GM23338 (cell line): ENCODE data around the gene PDHX. TPM values are rescaled to one million over a fixed set of nuclear protein-coding genes. Genes with fewer than 3 reads are reported as not detected.

Source experiments
- ATAC-seq: fragments of 200-7000 bp; cut with Tn5 transposase; 3 replicates; pipeline ENCODE4 v1.9.1; 2020
- DNase-seq: peaks from one replicate; pipeline ENCODE4 v3.0.0-alpha.2; 2015; ENCODE audit warnings: low spot score
- H2AFZ ChIP-seq: fragments of 200-600 bp; sonication (generic); 2 replicates; pipeline ENCODE4 v1.8.0; 2016; ENCODE audit warnings: antibody characterized with exemption, mild to moderate bottlenecking, moderate library complexity
- H3F3A ChIP-seq: fragments of 200-600 bp; sonication (generic); replicated peaks from 2 replicates; pipeline ENCODE4 v1.8.0; 2017; ENCODE audit warnings: antibody characterized with exemption, mixed run types, low read depth
- H3K27ac ChIP-seq: fragments of 200-600 bp; sonication (generic); 2 replicates; pipeline ENCODE4 v1.6.1; 2016; ENCODE audit warnings: low read depth
- H3K27me3 ChIP-seq: fragments of 200-600 bp; sonication (generic); 2 replicates; pipeline ENCODE4 v1.8.0; 2016; ENCODE audit warnings: mild to moderate bottlenecking, mixed run types, moderate library complexity; ENCODE audit not compliant: insufficient read depth
- H3K36me3 ChIP-seq: fragments of 200-600 bp; sonication (generic); 2 replicates; pipeline ENCODE4 v1.8.0; 2016; ENCODE audit warnings: mild to moderate bottlenecking; ENCODE audit not compliant: insufficient read depth
- H3K4me1 ChIP-seq: fragments of 200-600 bp; sonication (generic); 2 replicates; pipeline ENCODE4 v1.8.0; 2016; ENCODE audit warnings: mild to moderate bottlenecking, moderate library complexity; ENCODE audit not compliant: insufficient read depth
- H3K4me2 ChIP-seq: fragments of 200-600 bp; sonication (generic); 2 replicates; pipeline ENCODE4 v1.7.1; 2017; ENCODE audit warnings: mixed run types
- H3K4me3 ChIP-seq: fragments of 200-600 bp; sonication (generic); 2 replicates; pipeline ENCODE4 v1.6.1; 2016; ENCODE audit warnings: mixed run types
- H3K79me2 ChIP-seq: fragments of 200-600 bp; sonication (generic); replicated peaks from 2 replicates; pipeline ENCODE4 v1.8.0; 2017; ENCODE audit warnings: mild to moderate bottlenecking; ENCODE audit not compliant: insufficient read depth
- H3K9me2 ChIP-seq: fragments of 200-600 bp; sonication (generic); 2 replicates; pipeline ENCODE4 v1.8.0; 2017; ENCODE audit not compliant: insufficient read depth
- H4K20me1 ChIP-seq: fragments of 200-600 bp; sonication (generic); replicated peaks from 2 replicates; pipeline ENCODE4 v1.8.0; 2017; ENCODE audit warnings: mild to moderate bottlenecking; ENCODE audit not compliant: insufficient read depth
- H3K27ac Mint-ChIP-seq: 2 replicates; pipeline ENCODE4 v1.8.0; 2020; ENCODE audit warnings: inconsistent platforms, mild to moderate bottlenecking, moderate library complexity, mixed read lengths
- H3K27me3 Mint-ChIP-seq: 3 replicates; pipeline ENCODE4 v1.8.0; 2022; ENCODE audit warnings: low read depth, mild to moderate bottlenecking, moderate library complexity, mixed read lengths, inconsistent platforms; ENCODE audit not compliant: insufficient read depth, poor library complexity
- H3K36me3 Mint-ChIP-seq: 3 replicates; pipeline ENCODE4 v1.8.0; 2021; ENCODE audit warnings: low read depth, mild to moderate bottlenecking, inconsistent platforms, moderate library complexity, mixed read lengths
- H3K4me1 Mint-ChIP-seq: 3 replicates; pipeline ENCODE4 v1.8.0; 2020; ENCODE audit warnings: mild to moderate bottlenecking, inconsistent platforms, mixed read lengths
- H3K4me3 Mint-ChIP-seq: 3 replicates; pipeline ENCODE4 v1.8.0; 2021; ENCODE audit warnings: moderate library complexity, mild to moderate bottlenecking, inconsistent platforms, mixed read lengths
- H3K9me3 Mint-ChIP-seq: 3 replicates; pipeline ENCODE4 v1.8.0; 2020; ENCODE audit warnings: moderate library complexity, mild to moderate bottlenecking, inconsistent platforms, mixed read lengths
- CREB1 ChIP-seq: fragments of 250-450 bp; sonication (Bioruptor Pico); IDR thresholded peaks from 2 replicates; pipeline ENCODE4 v1.5.0; 2020; ENCODE audit warnings: low read depth, mild to moderate bottlenecking, moderate library complexity
- ETS1 ChIP-seq: IDR thresholded peaks from 2 replicates; pipeline ENCODE4 v1.6.1; 2016; ENCODE audit warnings: antibody characterized with exemption
- EZH2phosphoT487 ChIP-seq: fragments of 200-600 bp; sonication (generic); IDR thresholded peaks from one replicate; pipeline ENCODE4 v1.8.1; 2018; ENCODE audit warnings: antibody characterized with exemption; ENCODE audit not compliant: unreplicated experiment
- JUNB ChIP-seq: IDR thresholded peaks from one replicate; pipeline ENCODE4 v1.6.1; 2016; ENCODE audit warnings: antibody characterized with exemption; ENCODE audit not compliant: unreplicated experiment
- POLR2AphosphoS5 ChIP-seq: IDR thresholded peaks from 2 replicates; pipeline ENCODE4 v1.6.1; 2016; ENCODE audit warnings: antibody characterized with exemption, low read depth
- STAT1 ChIP-seq: IDR thresholded peaks from one replicate; pipeline ENCODE4 v1.6.1; 2016; ENCODE audit warnings: antibody characterized with exemption; ENCODE audit not compliant: unreplicated experiment
- ZNF114 ChIP-seq: fragments of 250-450 bp; sonication (Bioruptor Pico); IDR thresholded peaks from 2 replicates; pipeline ENCODE4 v1.5.0; 2020; ENCODE audit warnings: mild to moderate bottlenecking, moderate library complexity
- ZNF331 ChIP-seq: fragments of 250-450 bp; sonication (Bioruptor Pico); IDR thresholded peaks from 2 replicates; pipeline ENCODE4 v1.5.0; 2020; ENCODE audit warnings: low read depth, mild to moderate bottlenecking, moderate library complexity
- polyA plus RNA-seq: library from polyadenylated mRNA; unstranded; fragments of >200 nt; fragmentation: Nextera tagmentation; extraction: Ambion mirVana; gene quantifications from 2 replicates; pipeline ENCODE4 v1.2.1, GENCODE V29; 2016
- total RNA-seq: library from RNA; depleted of rRNA; stranded (reverse); fragments of >200 nt; shearing (Covaris generic); gene quantifications from 2 replicates; pipeline ENCODE4 v1.2.3, GENCODE V29; 2014
- TF ChIP-seq, protein P1 (sequence below): fragments of 250-450 bp; sonication (Bioruptor Pico); IDR thresholded peaks from 2 replicates; pipeline ENCODE4 v1.5.0; 2020; ENCODE audit warnings: mild to moderate bottlenecking, moderate library complexity
- TF ChIP-seq, protein P2 (sequence below), 2 experiments: fragments of 200-600 bp in 1 of 2; sonication (generic) in 1 of 2; conservative IDR thresholded peaks; 2 replicates each; pipeline versions ENCODE4 v1.5.1 to v1.6.1; 2016 to 2017; ENCODE audit warnings: antibody characterized with exemption in 2 of 2, low read depth in 2 of 2, mild to moderate bottlenecking in 2 of 2, moderate library complexity in 1 of 2
- TF ChIP-seq, protein P3 (sequence below): IDR thresholded peaks from one replicate; pipeline ENCODE4 v1.6.1; 2018; ENCODE audit warnings: antibody characterized with exemption; ENCODE audit not compliant: unreplicated experiment

The PDHX gene
- total and polyA plus RNA-seq, 2 experiments from 2014 or later: 36.9 to 40.2 TPM

GRCh38 chr11:34960277-34960676, 43.9 kb downstream of the PDHX start (continued):
- TF ChIP-seq, protein P1, sequence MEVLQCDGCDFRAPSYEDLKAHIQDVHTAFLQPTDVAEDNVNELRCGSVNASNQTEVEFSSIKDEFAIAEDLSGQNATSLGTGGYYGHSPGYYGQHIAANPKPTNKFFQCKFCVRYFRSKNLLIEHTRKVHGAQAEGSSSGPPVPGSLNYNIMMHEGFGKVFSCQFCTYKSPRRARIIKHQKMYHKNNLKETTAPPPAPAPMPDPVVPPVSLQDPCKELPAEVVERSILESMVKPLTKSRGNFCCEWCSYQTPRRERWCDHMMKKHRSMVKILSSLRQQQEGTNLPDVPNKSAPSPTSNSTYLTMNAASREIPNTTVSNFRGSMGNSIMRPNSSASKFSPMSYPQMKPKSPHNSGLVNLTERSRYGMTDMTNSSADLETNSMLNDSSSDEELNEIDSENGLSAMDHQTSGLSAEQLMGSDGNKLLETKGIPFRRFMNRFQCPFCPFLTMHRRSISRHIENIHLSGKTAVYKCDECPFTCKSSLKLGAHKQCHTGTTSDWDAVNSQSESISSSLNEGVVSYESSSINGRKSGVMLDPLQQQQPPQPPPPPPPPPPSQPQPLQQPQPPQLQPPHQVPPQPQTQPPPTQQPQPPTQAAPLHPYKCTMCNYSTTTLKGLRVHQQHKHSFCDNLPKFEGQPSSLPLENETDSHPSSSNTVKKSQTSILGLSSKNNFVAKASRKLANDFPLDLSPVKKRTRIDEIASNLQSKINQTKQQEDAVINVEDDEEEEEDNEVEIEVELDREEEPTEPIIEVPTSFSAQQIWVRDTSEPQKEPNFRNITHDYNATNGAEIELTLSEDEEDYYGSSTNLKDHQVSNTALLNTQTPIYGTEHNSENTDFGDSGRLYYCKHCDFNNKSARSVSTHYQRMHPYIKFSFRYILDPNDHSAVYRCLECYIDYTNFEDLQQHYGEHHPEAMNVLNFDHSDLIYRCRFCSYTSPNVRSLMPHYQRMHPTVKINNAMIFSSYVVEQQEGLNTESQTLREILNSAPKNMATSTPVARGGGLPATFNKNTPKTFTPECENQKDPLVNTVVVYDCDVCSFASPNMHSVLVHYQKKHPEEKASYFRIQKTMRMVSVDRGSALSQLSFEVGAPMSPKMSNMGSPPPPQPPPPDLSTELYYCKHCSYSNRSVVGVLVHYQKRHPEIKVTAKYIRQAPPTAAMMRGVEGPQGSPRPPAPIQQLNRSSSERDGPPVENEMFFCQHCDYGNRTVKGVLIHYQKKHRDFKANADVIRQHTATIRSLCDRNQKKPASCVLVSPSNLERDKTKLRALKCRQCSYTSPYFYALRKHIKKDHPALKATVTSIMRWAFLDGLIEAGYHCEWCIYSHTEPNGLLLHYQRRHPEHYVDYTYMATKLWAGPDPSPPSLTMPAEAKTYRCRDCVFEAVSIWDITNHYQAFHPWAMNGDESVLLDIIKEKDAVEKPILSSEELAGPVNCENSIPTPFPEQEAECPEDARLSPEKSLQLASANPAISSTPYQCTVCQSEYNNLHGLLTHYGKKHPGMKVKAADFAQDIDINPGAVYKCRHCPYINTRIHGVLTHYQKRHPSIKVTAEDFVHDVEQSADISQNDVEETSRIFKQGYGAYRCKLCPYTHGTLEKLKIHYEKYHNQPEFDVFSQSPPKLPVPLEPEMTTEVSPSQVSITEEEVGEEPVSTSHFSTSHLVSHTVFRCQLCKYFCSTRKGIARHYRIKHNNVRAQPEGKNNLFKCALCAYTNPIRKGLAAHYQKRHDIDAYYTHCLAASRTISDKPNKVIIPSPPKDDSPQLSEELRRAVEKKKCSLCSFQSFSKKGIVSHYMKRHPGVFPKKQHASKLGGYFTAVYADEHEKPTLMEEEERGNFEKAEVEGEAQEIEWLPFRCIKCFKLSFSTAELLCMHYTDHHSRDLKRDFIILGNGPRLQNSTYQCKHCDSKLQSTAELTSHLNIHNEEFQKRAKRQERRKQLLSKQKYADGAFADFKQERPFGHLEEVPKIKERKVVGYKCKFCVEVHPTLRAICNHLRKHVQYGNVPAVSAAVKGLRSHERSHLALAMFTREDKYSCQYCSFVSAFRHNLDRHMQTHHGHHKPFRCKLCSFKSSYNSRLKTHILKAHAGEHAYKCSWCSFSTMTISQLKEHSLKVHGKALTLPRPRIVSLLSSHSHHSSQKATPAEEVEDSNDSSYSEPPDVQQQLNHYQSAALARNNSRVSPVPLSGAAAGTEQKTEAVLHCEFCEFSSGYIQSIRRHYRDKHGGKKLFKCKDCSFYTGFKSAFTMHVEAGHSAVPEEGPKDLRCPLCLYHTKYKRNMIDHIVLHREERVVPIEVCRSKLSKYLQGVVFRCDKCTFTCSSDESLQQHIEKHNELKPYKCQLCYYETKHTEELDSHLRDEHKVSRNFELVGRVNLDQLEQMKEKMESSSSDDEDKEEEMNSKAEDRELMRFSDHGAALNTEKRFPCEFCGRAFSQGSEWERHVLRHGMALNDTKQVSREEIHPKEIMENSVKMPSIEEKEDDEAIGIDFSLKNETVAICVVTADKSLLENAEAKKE (CRISPR knock-in tag): no peak
- no peak for TF ChIP-seq JUNB
- no peak for TF ChIP-seq POLR2AphosphoS5
- TF ChIP-seq STAT1: no peak

DNA sequence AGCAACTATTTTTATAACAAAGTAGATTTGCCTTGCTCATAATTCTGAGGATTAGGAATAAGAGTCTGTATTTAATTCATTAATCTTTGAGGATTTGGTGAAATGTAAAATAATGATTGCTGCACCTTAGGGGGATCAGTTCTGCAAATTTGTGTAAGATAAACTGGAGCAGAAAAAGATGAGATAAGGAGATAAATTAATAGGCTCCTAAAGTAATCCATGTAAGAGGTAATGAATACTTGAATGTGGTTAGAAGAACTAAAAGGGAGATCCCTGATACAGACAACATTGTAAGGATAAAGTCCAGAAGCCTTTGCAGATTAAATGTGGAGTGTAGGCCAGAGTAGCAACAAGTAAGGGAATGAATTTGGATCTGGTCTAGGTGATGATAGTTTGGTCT, 45.6 kb downstream of the PDHX start:
- H3K4me3 Mint-ChIP-seq: no peak overlapping the region
- Histone ChIP-seq H3K79me2 (no peaks in the 10 kb centered on the region), H3K4me1 (peaks cover 16% of the 10 kb centered on the region; the same call in 1 of the 2 replicates), H3K27me3 (no peaks in the 10 kb centered on the region), H3K27ac (no peak overlapping the region), H2AFZ (no peak overlapping the region), H3K4me3 (no peak overlapping the region), H3K9me2 (no peaks in the 10 kb centered on the region), H4K20me1 (no peaks in the 10 kb centered on the region), H3K4me2 (no peak overlapping the region), H3K36me3 (no peaks in the 10 kb centered on the region), H3F3A (no peaks in the 10 kb centered on the region)
- peaks cover 6% of the 10 kb centered on the region; the same call in 2 of the 3 replicates for H3K36me3 Mint-ChIP-seq
- peaks cover 6% of the 10 kb centered on the region; the same call in 2 of the 3 replicates for H3K4me1 Mint-ChIP-seq
- no peak overlapping the region for H3K27ac Mint-ChIP-seq
- no peaks in the 10 kb centered on the region for H3K9me3 Mint-ChIP-seq
- ATAC-seq (no peak), DNase-seq (no peak)
- peaks cover 2% of the 10 kb centered on the region for H3K27me3 Mint-ChIP-seq
- TF ChIP-seq POLR2AphosphoS5 (no peak), ZNF331 (CRISPR knock-in tag) (no peak), ZNF114 (CRISPR knock-in tag) (no peak), ETS1 (no peak), STAT1 (no peak), CREB1 (CRISPR knock-in tag) (no peak), EZH2phosphoT487 (no peak), JUNB (no peak)
- TF ChIP-seq, protein P2, sequence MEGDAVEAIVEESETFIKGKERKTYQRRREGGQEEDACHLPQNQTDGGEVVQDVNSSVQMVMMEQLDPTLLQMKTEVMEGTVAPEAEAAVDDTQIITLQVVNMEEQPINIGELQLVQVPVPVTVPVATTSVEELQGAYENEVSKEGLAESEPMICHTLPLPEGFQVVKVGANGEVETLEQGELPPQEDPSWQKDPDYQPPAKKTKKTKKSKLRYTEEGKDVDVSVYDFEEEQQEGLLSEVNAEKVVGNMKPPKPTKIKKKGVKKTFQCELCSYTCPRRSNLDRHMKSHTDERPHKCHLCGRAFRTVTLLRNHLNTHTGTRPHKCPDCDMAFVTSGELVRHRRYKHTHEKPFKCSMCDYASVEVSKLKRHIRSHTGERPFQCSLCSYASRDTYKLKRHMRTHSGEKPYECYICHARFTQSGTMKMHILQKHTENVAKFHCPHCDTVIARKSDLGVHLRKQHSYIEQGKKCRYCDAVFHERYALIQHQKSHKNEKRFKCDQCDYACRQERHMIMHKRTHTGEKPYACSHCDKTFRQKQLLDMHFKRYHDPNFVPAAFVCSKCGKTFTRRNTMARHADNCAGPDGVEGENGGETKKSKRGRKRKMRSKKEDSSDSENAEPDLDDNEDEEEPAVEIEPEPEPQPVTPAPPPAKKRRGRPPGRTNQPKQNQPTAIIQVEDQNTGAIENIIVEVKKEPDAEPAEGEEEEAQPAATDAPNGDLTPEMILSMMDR (conservative IDR thresholded peaks at IDR 0.05; ENCODE audit: low read depth in 2 of 2): no peak
- TF ChIP-seq, protein P3, sequence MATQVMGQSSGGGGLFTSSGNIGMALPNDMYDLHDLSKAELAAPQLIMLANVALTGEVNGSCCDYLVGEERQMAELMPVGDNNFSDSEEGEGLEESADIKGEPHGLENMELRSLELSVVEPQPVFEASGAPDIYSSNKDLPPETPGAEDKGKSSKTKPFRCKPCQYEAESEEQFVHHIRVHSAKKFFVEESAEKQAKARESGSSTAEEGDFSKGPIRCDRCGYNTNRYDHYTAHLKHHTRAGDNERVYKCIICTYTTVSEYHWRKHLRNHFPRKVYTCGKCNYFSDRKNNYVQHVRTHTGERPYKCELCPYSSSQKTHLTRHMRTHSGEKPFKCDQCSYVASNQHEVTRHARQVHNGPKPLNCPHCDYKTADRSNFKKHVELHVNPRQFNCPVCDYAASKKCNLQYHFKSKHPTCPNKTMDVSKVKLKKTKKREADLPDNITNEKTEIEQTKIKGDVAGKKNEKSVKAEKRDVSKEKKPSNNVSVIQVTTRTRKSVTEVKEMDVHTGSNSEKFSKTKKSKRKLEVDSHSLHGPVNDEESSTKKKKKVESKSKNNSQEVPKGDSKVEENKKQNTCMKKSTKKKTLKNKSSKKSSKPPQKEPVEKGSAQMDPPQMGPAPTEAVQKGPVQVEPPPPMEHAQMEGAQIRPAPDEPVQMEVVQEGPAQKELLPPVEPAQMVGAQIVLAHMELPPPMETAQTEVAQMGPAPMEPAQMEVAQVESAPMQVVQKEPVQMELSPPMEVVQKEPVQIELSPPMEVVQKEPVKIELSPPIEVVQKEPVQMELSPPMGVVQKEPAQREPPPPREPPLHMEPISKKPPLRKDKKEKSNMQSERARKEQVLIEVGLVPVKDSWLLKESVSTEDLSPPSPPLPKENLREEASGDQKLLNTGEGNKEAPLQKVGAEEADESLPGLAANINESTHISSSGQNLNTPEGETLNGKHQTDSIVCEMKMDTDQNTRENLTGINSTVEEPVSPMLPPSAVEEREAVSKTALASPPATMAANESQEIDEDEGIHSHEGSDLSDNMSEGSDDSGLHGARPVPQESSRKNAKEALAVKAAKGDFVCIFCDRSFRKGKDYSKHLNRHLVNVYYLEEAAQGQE: no peak
